Epithelial cell of esophagus (primary cell): ENCODE data around the gene C1QTNF1.
"Not testable (repeated sequence)": the region's sequence is repeated elsewhere in the genome, so short reads cannot be mapped to it uniquely, and the experiment has no call there.

ENCODE experiments used
- DNase-seq: peaks from one replicate; pipeline ENCODE4 v3.0.0; 2010; ENCODE audit warnings: low read depth
- H3K4me3 ChIP-seq: 2 replicates; pipeline ENCODE4 v1.5.1; 2011; ENCODE audit warnings: mild to moderate bottlenecking, low read length, control low read depth
- CTCF ChIP-seq: IDR thresholded peaks from 2 replicates; pipeline ENCODE4 v1.5.1; 2011; ENCODE audit warnings: low read depth, mild to moderate bottlenecking, low read length, control low read depth, inconsistent platforms; ENCODE audit not compliant: insufficient read depth; ENCODE audit errors: missing control alignments

The C1QTNF1 gene

GRCh38 chr17:79028496-79029326, 4.7 kb downstream of the C1QTNF1 start:
- no peak overlapping the region for H3K4me3 ChIP-seq
- no peak for DNase-seq
- peak; percentile 33 for TF ChIP-seq CTCF

DNA sequence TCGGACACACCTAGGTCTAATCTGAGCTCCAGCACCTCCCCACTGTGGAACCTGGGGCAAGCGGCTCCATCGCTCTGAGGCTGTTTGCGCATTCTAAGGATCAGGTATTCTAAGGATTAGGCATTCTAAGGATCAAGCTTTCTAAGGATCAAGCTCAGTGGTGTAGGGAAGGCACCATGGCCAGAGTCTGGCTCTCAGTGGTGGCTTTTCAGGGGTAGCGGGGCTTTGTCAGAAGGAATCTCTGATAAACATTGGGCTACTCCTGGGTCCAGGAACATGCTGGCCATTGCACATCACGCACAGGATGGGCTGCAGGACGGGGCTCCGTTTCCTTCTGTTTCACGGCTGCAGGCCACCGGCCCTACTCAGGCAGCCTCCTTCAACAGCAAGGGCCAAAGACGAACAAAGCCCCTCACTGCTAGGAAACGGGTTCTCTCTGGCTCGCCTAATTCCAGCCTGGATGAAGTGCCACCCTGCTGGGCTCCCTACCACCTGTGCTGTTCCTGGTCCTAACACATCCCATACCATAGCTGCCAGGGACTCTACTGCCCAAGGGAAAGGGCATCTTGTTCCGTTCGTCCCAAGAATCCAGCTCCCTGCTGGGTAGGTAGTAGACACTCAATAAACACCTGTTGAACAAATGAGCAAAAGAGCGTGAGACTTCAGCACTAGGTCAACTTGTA, 5.5 kb downstream of the C1QTNF1 start:
- DNase-seq: no peak
- H3K4me3 ChIP-seq: no peak overlapping the region
- no peak for TF ChIP-seq CTCF

- not testable (repeated sequence) for DNase-seq
These were observed 6.7 kb downstream of the C1QTNF1 start for GRCh38 chr17:79030636-79031035.

DNA sequence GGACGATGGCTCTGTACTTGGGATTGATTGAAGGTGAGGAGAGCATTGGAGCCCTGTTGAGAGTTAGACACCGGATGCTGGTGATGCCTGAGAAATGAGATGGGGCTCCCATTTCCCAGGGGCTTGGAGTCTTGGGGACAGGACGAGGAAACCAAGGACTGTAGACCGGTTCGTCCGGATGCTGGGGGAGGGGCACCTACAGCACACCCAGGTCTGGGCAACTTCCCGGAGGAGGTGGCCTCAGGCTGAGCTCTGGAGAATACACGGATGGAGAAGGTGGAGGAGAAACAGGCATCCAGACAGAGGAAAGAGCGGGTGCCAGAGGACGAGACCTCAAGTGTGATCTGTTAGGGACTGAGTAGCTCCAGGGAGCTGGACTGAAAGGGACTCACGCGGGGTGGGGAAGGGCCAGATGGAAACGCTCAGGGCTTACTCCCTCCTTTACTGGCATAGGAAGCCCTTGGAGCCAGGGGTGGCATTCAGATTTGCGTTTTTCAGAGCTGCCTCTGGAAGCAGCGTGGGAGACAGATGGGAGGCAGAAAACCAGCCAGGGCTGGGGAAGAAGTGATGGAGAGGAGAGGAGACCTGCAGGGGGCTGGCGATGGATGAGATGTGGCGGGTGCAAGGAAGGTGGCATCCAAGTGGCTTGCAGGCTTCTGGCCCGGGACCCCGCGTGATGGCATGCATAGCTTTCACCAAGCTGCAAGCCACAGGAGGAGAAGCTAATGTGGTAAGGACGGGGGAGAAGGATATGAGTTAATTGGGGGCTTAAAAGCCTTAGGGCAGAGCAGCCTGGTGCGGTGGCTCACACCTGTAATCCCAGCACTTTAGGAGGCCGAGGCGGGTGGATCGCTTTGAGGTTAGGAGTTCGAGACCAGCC, 8.3 kb downstream of the C1QTNF1 start:
- no peak for DNase-seq
- no peak for TF ChIP-seq CTCF
- no peak overlapping the region for H3K4me3 ChIP-seq

More at GRCh38 chr17:79030636-79031035, 6.7 kb downstream of the C1QTNF1 start:
- not testable (repeated sequence) for H3K4me3 ChIP-seq

DNA sequence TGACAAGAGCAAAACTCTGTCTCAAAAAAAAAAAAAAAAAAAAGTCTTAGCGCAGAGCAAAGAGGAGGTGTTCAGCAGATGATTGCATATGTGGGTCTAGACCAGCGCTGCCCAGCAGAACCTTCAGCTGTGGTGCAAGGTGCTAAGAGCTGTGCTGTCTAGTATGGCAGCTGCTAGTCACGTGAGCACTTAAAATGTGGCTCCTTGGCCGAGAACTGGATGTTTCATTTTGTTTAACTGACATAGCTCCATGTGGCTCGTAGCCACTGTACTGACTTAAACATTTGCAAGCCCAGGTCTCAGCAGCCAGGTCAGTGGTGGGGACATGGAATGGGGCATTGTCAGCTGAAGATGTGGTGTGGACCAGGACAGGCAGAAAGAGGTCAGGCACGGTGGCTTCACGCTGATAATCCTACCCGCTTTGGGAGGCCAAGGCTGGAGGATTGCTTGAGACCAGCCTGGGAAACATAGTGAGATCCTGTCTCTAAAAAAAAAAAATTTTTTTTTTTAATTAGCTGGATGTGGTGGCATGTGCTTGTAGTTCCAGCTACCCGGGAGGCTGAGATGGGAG, 9.2 kb downstream of the C1QTNF1 start:
- no peak for DNase-seq

DNA sequence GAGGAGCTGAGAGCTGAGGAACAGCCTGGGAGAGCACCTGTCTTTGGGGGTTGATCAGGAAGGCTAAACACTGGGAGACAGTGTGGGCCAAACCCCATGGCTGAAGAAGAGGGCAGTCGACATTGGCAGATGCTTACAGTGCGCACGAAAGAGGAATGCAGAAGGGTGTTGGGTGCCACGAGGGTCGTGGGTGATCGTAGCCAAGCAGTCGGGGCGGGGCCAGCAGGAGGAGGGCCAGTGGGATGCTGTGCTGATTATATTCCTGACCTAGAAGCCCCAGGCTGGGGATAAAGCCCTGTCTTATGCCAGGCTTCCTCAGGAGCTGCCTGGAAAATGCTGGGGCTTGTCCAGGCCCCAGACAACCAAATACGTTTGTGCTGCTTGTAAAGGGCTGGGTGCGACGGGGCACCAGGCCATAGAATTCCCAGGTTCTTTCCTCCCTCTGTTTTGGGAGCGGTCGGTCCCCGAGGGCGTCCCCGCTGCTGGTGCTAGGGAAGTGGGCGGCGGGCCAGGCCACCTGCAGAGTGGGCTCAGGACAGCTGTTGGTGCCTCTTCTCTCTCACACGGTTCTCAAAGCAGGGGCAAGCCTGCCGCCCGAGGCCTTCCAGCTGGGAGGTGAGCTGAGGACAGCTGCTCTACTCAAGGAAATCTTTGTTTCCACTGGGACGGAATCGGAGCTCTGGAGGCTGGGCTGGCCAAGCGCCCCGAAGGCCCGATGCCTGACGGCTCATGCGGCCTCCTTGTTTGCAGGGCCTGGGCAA, 10.0 kb downstream of the C1QTNF1 start:
- DNase-seq: peak; percentile 20
- TF ChIP-seq CTCF: no peak
- no peak overlapping the region for H3K4me3 ChIP-seq

More for the DNA sequence above, 9.2 kb downstream of the C1QTNF1 start:
- no peak overlapping the region for H3K4me3 ChIP-seq
- TF ChIP-seq CTCF: no peak
